OCI-M1 (cell line): ENCODE measurements around the gene ZNF530.

Source experiments
- DNase-seq: peaks from one replicate; lab custom pipeline; 2025; lab: John Stamatoyannopoulos, UW

The ZNF530 gene

GRCh38 chr19:57613941-57614743 lies 14.5 kb downstream of the ZNF530 start, which contains the start of gene ZNF134:
TSS of gene ZNF134 (plus strand) at chr19:57614242. CDS start at chr19:57619469, 5,227 bp downstream.
- peak; percentile 97 for DNase-seq

- peak; percentile 25 for DNase-seq
These were observed 15.7 kb downstream of the ZNF530 start for GRCh38 chr19:57615346-57615745.

- peak; percentile 34 for DNase-seq
These were observed 21.1 kb downstream of the ZNF530 start for GRCh38 chr19:57620673-57621348.

GRCh38 chr19:57623091-57623490 lies 23.4 kb downstream of the ZNF530 start:
- DNase-seq = no peak

- peak; percentile 98 for DNase-seq
These were observed 33.5 kb downstream of the ZNF530 start, which contains the start of gene ZNF211 for GRCh38 chr19:57632987-57633831. TSS of gene ZNF211 (plus strand) at chr19:57633168. CDS start at chr19:57633347, 179 bp downstream.

- DNase-seq = no peak
These were observed 34.1 kb downstream of the ZNF530 start for GRCh38 chr19:57633832-57634131.

GRCh38 chr19:57637379-57637778 lies 37.7 kb downstream of the ZNF530 start:
- DNase-seq = no peak

- DNase-seq = no peak
These were observed 42.1 kb downstream of the ZNF530 start for GRCh38 chr19:57641715-57642234.

GRCh38 chr19:57642396-57643046 lies 42.8 kb downstream of the ZNF530 start:
- DNase-seq = no peak

GRCh38 chr19:57643734-57644133 lies 44.0 kb downstream of the ZNF530 start:
- no peak for DNase-seq

- peak; percentile 24 for DNase-seq
These were observed 48.8 kb downstream of the ZNF530 start for GRCh38 chr19:57648331-57649003.

GRCh38 chr19:57651654-57651996 lies 51.9 kb downstream of the ZNF530 start:
- DNase-seq = no peak

GRCh38 chr19:57653689-57654088 lies 54.0 kb downstream of the ZNF530 start:
- DNase-seq = no peak

GRCh38 chr19:57655443-57655842 lies 55.8 kb downstream of the ZNF530 start:
- no peak for DNase-seq

GRCh38 chr19:57656346-57656745 lies 56.7 kb downstream of the ZNF530 start:
- no peak for DNase-seq
